ENCODE measurements around the gene SYP.

GRCh38 chrX:49225858-49226257 lies 25.9 kb upstream of the SYP start:
- TF ChIP-seq POLR2AphosphoS5 (IDR thresholded peaks at IDR 0.05; ENCODE audit: low read depth, low read length), result no peak
- no peak for TF ChIP-seq POLR2A (IDR thresholded peaks at IDR 0.05; ENCODE audit: low read depth, low read length)
